Measurements from ENCODE around the gene GPR179.

The GPR179 gene, protein sequence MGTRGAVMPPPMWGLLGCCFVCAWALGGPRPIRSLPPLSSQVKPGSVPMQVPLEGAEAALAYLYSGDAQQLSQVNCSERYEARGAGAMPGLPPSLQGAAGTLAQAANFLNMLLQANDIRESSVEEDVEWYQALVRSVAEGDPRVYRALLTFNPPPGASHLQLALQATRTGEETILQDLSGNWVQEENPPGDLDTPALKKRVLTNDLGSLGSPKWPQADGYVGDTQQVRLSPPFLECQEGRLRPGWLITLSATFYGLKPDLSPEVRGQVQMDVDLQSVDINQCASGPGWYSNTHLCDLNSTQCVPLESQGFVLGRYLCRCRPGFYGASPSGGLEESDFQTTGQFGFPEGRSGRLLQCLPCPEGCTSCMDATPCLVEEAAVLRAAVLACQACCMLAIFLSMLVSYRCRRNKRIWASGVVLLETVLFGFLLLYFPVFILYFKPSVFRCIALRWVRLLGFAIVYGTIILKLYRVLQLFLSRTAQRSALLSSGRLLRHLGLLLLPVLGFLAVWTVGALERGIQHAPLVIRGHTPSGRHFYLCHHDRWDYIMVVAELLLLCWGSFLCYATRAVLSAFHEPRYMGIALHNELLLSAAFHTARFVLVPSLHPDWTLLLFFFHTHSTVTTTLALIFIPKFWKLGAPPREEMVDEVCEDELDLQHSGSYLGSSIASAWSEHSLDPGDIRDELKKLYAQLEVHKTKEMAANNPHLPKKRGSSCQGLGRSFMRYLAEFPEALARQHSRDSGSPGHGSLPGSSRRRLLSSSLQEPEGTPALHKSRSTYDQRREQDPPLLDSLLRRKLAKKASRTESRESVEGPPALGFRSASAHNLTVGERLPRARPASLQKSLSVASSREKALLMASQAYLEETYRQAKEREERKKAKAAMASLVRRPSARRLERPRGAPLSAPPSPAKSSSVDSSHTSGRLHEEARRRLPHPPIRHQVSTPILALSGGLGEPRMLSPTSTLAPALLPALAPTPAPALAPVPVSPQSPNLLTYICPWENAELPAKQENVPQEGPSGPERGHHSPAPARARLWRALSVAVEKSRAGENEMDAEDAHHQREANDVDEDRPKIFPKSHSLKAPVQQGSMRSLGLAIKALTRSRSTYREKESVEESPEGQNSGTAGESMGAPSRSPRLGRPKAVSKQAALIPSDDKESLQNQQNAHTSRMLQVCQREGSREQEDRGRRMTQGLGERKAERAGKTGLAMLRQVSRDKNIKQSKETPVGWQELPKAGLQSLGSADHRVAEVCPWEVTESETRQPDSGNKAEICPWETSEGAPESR (N-terminal part only)

DNA sequence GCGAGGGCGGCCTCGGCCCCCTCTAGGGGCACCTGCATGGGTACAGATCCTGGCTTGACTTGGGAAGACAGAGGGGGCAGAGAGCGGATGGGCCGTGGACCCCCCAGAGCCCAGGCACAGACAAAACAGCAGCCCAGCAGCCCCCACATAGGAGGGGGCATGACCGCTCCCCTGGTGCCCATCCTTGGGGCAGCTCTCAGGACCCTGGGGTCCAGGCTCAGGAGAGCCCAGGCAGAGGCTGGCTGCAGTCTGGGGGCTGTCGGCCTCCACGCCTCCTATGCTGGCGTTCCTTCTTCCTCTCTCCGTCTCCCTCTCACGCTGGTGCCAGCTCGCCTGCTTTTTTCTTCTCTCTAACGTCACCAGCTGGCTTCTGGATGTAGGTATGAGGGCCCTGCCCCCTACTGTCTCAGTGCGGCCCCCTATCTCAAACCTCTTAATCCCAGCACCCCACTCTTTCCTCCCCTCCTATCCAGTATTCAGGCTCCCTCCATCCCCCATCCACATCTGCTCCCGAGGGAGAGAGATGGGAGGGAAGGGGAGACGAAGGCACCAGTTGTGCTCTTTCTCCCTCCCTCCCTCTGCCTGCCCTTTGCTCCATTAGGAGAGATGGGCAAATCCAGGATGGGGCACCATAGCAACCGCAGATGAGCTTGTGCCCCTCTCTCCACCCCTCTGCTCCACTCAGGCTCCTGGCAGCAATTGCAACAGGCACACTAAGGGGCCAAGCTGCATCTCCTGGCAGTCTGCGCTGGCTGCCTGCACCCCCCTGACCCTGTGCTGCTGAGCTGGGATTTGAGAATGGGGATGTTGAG, at the start of gene GPR179:
Gene GPR179, minus strand, starts transcription at position 349 of the 812 bp plus-strand sequence. Its CDS starts 167 bp downstream, at position 182.
- no peak for DNase-seq

- no peak for DNase-seq
Measured at GRCh38 chr17:38379448-38379847, 35.7 kb upstream of the GPR179 start.

GRCh38 chr17:38369124-38369886, 25.5 kb upstream of the GPR179 start:
- no peak for DNase-seq

DNA sequence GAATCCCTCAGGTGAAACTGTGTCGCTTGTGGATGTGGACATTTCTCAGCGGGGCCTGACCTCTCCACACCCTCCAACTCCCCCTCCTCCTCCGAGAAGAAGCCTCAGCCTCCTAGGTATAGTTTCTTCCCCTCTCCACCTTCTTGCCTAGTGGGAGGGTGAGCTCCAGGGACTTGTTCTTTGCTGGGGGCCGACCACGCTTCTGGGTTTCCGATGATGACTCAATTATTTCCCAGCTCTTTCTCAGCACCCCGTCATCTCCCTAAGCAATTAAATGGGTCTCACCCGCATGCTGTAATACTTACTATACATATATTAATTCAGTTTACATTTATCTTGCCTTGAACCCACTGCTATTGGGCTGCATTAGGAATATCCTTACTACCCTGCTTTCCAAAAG, 21.0 kb upstream of the GPR179 start:
- no peak for DNase-seq

DNA sequence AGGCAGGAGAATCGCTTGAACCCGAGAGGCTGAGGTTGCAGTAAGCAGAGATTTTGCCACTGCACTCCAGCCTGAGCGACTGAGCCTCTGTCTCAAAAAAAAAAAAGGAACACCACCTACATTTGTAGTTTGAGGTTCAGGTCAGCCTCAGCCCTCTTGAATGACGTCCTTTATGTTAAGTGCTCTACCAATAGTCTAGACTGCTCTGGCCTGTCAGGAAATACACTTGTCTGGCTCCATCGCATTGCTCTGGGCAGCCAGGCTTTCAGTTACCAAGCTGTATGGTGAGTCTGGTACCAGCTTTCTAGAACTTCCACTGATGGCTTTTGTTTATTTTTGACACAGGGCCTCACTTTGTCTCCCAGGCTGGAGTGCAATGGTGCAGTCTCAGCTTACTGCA, 19.3 kb upstream of the GPR179 start:
- DNase-seq = no peak

GRCh38 chr17:38361694-38362465, 18.1 kb upstream of the GPR179 start:
- DNase-seq = no peak

- no peak for DNase-seq
Measured at GRCh38 chr17:38358586-38359513, 15.1 kb upstream of the GPR179 start.

GRCh38 chr17:38357486-38358123, 13.8 kb upstream of the GPR179 start:
- no peak for DNase-seq

DNA sequence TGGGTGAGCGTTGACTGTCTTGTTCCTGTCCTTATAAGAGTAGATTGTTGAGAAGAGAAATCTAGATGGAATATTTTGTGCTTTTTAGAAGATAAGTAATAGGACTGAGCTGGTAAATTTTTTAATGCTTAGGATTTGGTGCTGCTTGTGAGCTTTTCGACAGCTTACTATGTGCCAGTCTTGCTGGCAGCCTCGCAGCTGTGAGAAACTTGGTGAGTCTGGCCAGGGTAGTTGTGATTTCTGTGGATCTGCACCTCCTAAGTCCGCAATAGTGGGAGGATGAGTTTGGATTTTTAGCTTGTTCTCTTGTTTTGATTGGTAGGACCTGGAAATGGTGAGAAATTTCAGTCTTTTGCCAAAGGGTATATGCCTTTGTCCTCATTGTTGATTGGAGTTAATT, 11.5 kb upstream of the GPR179 start:
- no peak for DNase-seq

DNA sequence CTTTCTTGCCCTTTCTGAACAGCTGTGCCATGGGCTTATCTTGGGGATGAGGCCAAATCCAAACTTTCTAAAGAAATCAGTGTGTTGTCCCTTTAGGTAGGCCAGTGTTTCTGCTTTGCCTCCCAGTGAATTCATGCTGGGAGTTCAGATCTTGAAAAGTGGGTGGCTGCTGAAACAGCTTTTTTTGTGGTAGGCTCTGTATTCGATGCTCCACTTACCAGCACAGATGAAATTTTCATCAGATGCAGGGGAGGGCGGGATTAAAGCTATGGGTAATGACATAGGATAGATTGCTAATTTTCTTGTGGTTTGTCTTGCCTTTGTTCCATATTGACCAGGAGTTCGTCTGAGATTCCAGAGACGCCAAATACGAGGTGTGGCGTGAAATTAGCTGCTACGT, 10.7 kb upstream of the GPR179 start:
- no peak for DNase-seq

GRCh38 chr17:38353668-38354067, 9.9 kb upstream of the GPR179 start:
- DNase-seq = no peak

GRCh38 chr17:38353086-38353604, 9.4 kb upstream of the GPR179 start:
- no peak for DNase-seq

GRCh38 chr17:38352245-38353085, 8.7 kb upstream of the GPR179 start:
- DNase-seq = peak; percentile 69

DNA sequence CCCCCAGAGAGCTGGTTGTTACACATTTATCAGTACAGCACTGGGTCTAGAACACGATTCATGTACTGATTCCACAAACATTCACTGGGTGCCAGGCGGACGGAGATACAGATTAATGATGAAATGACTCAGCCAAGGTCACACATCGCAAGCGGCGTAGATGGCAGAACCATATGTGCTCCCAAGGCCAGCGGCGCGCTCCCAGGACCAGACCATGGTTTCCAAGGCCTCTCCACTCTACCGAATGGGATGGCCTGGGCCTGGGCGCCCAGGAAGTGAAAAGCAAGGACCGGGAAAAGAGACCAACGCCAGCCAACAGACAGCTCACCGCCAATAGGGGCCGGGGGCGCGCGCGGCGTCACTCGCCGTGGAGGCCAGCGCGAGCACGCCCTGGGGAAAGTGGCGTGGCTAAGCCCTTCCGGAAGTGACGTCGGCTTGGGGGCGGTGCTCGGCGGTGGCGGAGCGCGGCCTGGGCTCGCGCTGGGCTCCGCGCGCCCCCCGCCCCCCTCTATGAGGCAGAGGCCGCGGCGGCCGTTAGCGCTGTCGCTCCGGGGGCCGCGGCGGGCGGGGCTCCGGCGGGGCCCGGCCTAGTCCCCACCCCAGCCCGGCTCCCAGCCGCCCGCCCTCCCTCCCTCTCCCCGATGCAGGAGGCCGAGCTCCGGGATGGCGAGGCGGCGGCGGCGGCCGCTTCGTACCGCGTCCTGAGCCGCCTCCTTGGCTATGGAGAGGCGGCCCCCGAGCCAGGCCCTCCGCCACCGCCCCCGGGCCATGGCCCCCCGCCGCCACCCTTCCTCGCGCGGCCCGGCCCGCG, 7.9 kb upstream of the GPR179 start, which contains the start of gene SOCS7:
Gene SOCS7, plus strand, starts transcription at position 433 of the 811 bp plus-strand sequence. Its CDS starts 209 bp downstream, at position 642.
- peak; percentile 97 for DNase-seq

DNA sequence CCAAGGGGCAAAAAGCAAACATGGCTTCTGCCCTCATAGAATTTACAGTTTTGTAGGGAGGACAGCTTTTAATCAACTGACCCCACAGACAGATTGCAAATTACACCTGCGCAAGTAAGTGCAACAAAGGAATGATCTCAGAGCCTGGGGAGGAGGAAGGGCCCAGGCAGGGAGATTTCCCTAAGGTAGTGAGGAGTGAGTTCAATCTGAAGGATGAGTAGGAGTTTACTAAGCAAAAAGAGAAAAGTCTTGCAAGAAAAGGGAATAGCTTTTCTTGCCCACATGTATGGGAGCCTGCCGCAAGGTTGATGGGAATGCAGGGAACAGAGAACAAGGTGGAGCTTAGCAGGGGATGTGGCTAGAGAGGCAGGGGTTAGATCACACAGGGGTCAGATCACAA, 6.3 kb upstream of the GPR179 start:
- no peak for DNase-seq

GRCh38 chr17:38349097-38349730, 5.5 kb upstream of the GPR179 start:
- peak; percentile 90 for DNase-seq
